Coronary artery (tissue), 2 donors: ENCODE data around the gene NCBP3.

Source experiments
- DNase-seq: peaks from one replicate; pipeline ENCODE4 v3.0.0-alpha.2; 2017; ENCODE audit warnings: low spot score
- H3K27ac ChIP-seq, 2 donors: fragments of 200-600 bp; sonication (generic); one replicate each; pipeline ENCODE4 v1.5.1; 2016 to 2019
- H3K4me3 ChIP-seq: fragments of 200-600 bp; sonication (generic); 2 replicates; pipeline ENCODE4 v1.5.1; 2016; ENCODE audit warnings: mild to moderate bottlenecking, moderate library complexity
- CTCF ChIP-seq: fragments of 200-600 bp; sonication (generic); IDR thresholded peaks from one replicate; pipeline ENCODE4 v1.5.1; 2019; ENCODE audit warnings: antibody characterized with exemption

NCBP3 gene

GRCh38 chr17:3773511-3773910, 72.5 kb downstream of the NCBP3 start:
- Histone ChIP-seq H3K4me3 (no peak overlapping the region), H3K27ac (no peak overlapping the region)
- no peak for DNase-seq
- no peak for TF ChIP-seq CTCF

GRCh38 chr17:3772764-3773163, 73.3 kb downstream of the NCBP3 start:
- TF ChIP-seq CTCF = no peak
- no peak for DNase-seq
- H3K27ac ChIP-seq = no peak overlapping the region
- H3K4me3 ChIP-seq = no peak overlapping the region

DNA sequence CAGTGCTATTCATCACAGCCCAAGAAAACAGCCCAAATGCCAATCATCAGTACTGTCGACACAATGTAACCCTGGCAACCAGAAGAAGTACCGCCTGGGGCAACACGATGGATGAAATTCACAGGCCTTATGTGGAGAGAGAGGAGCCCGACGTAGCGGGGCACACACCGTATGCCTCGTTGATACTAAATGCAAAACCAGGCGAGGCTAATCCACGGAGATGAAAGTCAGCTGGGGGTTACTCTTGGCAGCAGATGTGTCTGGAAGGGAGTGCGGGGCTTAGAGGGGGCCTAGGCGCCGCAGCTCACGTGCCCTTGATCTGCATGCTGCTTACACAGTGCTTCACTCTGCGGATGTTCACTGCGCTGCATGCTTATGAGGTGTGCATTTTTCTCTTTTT, 74.9 kb downstream of the NCBP3 start:
- Histone ChIP-seq H3K27ac (no peak overlapping the region), H3K4me3 (no peak overlapping the region)
- no peak for DNase-seq
- TF ChIP-seq CTCF = no peak

GRCh38 chr17:3770466-3770865, 75.6 kb downstream of the NCBP3 start:
- Histone ChIP-seq H3K27ac (no peak overlapping the region), H3K4me3 (no peak overlapping the region)
- TF ChIP-seq CTCF = no peak
- no peak for DNase-seq

GRCh38 chr17:3768769-3769168, 77.3 kb downstream of the NCBP3 start:
- Histone ChIP-seq H3K4me3 (no peak overlapping the region), H3K27ac (no peak overlapping the region)
- DNase-seq = no peak
- no peak for TF ChIP-seq CTCF

DNA sequence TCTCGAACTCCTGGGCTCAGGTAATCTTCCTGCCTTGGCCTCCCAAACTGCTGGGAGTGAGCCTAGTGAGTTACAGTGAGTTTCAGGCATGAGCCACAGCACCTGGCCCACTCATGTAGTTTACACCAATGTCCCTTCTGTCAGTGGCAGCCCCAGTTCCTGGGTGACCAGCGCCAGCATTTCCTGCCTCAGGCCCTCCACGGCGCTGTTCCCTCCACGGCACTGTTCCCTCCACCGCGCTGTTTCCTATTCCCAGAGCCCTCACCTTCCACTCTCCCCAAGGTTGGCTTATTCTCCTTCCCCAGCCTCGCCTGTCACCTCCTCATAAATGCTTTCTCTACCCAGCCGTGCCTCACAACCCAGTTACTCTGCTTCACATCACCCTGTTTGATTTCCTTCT, 77.7 kb downstream of the NCBP3 start:
- no peak for DNase-seq
- Histone ChIP-seq H3K27ac (no peak overlapping the region), H3K4me3 (no peak overlapping the region)
- TF ChIP-seq CTCF = no peak

GRCh38 chr17:3766779-3767178, 79.3 kb downstream of the NCBP3 start:
- TF ChIP-seq CTCF = no peak
- H3K27ac ChIP-seq = no peak overlapping the region
- no peak overlapping the region for H3K4me3 ChIP-seq
- DNase-seq = no peak
